Fibroblast of skin of back (primary cell): ENCODE data around the gene SCNN1A.

ENCODE experiments used
- DNase-seq: peaks from one replicate; pipeline ENCODE4 v3.0.0-alpha.2; 2013

SCNN1A gene

DNA sequence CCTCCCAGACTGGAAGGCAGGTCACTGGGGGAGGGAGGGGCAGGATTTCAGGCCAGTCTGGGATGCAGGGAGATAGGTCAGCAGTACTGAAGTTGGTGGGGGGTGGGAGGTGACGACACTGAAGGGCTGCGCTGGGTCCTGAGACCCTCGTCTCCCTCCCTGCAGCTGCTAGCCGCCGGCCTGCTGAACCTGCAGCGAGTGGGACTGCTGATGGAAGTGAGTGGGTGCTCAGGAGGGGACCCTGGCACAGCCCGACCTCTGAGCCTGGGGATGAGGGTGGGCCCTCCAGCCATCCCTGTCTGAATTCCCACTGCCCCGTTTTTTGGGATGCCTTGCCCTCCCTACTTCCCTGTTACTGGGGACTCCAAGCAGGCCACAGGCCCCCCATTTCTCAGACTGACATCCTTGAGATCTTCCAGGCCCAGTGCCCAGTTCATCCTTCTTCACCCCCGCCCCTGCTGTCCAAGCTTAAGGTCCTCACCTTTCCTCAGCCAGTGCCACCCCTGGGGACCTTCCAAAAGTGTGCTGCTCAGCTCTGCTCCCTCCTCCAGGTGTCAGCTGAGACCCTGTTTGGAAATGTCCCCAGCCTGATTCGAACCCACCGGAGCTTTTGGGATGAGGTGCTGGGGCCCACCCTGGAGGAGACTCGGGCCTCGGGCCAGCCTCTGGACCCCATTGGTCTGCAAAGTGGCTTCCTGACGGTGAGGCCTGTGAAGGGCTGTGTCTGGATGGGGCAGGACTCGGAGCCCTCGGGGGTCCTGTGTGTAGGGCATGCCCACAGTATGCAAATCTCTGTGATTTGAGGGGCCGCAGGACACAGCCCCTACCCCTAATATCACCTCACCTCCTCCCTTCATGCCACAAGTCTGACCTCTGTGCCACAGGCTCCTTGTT is 59.4 kb downstream of the SCNN1A start:
- DNase-seq: no peak

DNA sequence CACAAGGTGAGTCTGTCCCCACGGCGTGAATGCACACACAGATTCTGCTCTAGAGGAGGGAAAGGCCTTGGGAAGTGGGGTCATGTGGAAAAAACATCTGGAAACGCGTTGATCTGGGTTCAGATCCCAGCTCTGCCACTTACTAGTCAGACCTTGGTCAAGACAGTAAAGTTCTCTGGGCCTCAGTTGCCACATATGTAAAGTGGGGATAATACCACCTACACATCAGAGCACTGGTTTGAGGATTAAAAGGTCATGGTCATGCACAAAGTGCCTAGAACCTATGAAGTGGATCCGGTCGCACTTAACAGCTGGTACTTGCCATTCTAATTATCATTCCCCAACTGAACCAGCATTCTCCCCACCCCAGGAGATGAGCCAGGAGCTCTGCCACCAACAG is 60.2 kb downstream of the SCNN1A start:
- DNase-seq: no peak

DNA sequence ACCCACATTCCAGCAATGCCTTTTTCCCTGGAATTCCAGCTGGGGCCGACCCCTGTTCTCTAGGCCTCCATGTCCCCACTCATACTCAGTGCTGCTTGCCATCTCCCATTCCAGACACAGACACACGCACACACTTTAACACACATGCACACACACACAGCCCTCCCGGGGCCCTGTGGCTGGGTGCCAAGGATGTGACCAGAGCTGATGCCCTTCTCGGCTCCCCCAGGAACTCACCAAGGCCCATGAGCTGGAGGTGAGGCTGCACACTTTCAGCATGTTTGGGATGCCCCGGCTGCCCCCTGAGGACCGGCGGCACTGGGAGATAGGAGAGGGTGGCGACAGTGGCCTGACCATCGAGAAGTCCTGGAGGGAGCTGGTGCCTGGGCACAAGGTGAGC is 60.6 kb downstream of the SCNN1A start:
- no peak for DNase-seq

DNA sequence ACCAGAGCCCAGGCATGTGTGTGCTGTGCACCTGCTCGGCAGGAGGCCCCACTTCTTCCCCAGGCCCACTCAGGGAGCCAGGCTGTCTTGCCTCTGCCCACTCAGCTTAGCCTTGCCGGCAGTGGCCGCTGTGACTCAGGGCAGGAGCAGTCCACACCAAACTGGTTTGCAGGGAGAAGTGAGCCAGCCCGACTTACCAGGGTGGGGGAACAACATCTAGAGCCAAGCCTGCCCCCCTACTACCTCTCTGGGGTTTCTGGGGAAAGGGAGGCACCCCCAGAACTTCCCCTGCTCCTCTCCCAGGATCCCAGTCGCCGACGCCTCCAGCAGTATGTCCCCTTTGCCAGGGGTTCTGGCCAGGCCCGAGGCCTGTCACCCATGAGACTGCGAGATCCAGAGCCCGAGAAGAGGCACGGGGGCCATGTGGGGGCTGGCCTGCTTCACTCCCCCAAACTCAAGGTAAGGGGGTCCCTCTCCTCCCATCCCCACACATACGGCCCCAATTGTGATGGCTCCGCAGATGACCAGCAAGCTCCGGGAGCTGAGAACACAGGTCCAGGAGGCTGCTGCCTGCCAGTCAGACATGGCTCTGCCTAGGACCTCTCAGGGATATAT is 61.9 kb downstream of the SCNN1A start:
- no peak for DNase-seq

DNA sequence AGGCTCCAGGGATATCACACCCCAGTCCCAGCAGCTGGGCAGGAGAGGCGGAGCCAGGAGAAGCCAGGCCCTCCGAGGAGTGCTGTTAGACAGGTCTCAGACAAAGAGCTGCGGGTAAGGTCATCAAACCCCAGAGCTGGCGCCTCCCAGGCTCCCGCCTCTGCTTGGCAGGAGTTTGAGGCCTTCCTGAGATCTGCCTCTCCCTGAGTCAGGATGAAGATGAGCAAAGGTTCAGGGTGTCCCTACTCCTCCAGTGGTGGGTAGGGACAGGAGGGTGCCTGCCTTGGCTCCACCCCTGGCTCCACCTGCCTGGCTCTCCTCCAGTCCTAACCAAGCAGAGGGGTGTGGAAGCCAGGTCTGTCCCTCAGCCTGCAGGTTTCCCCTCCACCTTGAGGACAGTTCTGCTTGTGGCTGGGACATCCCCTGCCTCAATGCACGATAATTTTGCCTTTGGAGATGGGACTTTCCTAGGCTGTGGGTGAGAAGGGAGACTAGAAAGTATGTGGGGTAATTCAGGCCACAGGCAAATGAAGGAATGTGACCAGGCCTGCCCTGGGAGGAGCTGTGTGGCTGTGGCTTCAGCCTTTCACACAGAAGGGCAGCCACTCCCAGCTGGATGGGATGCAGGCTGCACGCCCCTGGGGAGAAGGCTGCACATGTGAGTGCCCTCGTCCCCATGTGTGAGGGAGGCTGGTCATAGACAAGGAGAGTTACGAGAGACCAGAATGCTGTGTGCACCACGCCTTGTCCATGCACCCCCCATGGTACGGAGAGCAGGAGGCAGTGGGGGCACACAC is 62.6 kb downstream of the SCNN1A start:
- DNase-seq: peak; percentile 58

DNA sequence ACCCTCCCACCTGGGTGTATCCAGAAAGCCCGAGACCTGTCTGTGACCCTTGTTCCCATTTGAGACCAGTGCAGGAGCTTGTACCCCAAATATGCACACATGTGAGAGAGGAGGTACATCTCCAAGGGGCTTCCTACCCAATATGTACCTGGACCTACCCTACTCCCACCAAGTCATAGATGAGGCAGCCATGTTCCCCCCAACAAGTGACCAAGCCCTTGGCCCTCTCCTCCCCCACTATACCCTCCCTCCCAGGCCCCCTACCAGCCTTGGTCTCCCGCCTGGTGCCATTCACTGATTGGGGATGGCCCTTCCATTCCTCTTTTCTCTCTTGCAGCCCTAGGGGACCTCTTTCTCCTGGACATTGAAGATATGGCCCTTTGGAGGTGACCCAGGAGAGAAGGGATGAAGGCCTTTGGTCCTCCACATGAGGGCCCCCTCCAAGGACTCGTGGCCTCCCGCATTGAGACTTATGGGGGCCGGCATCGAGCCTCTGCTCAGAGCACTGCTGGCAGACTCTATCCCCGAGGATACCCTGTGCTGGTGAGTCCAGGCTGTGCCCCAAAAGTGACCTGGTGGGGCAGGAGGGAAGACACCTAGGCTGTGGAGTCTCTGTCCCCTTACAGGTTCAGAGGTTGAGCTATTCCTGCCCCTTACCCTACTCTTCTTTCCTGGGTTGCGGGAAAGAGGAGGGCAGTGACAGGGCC is 63.4 kb downstream of the SCNN1A start:
- DNase-seq: no peak

DNA sequence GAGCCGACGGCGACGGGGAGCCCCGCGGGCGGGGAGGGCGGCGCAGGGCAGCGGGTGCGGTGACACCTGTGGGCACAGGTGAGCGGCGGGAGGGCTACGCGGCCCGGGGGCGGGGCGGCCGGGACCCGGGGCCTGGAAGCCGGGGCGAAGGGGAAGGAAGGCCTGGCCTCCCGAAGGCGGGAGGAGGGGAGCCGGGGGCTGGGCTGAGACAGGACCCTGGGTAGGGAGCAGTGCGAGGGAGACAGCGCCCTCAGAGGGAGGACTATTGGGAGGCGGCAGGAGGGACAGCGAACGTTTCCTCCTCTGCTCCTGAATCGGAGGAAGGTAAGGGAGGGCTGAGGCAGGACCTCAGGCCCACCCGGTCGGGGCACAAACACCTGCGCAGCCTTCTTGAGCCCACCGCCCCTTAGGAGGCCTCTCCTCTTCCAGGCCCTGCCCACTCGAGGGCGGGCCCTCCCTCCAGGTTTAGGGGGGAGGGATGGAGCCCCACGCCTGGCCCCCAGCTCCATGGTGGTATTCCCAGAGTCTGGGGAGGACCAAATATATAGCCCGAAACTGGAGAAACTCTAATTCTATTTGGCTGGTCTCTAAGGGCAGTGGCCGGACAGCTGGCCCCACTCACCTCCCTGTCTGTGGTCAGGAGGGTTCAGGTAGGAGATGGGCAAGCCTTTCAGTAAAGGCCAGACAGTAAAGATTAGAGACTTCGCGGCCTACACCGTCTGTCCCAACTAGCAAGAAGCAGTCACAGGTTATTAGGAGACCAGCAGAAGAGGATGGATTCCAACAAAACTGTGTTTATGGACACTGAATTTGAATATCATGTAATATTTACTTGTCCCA is 64.4 kb downstream of the SCNN1A start:
- no peak for DNase-seq

DNA sequence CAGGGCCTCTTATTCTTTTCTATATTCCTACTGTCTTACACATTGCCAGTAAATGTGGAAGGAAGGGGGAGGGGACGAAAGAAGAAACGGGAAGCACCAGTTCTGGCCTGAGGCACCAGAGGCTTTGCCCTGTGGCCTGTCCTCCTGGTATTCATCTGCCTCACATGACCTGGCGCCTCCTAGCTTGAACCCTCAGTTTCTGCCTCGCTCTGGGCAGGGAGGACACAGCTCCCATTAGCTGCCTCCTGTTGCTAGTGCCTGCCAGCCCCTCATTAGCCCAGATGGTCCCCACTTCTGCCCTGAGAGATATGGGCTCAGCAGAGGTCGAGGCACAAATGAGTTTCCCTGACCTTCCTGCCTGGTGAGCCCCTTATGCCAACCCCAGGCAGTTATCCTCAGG is 67.8 kb downstream of the SCNN1A start:
- DNase-seq: no peak

DNA sequence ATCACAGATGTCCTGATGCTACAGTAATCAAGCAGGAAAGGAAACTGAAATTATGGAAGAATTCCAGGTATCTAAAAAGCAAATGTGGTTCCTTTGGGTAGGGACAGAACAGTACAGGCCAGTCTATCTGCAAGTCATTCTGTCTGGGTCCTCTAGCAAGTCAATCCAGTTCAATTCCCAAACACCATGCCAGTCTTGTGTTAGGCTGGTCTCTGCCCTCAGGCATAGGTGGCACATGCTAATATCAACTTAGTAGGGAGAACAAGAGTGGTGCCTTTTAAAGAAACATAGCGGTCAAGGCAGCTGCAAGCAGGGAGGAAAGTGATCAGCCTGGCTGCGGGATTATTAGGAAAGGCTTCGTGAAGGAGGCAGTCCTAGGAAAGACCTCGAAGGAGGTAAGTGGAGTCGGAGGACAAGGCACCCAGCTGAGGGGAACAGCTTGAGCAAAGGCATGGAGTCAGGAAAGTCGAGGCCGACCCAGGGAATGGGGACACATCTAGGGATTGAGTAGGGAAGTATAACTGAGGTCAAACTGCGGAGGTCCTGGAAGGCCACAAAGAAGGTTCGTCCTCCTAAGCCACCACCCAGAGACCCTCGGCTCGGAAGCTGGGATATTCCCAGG is 68.7 kb downstream of the SCNN1A start:
- DNase-seq: no peak

DNA sequence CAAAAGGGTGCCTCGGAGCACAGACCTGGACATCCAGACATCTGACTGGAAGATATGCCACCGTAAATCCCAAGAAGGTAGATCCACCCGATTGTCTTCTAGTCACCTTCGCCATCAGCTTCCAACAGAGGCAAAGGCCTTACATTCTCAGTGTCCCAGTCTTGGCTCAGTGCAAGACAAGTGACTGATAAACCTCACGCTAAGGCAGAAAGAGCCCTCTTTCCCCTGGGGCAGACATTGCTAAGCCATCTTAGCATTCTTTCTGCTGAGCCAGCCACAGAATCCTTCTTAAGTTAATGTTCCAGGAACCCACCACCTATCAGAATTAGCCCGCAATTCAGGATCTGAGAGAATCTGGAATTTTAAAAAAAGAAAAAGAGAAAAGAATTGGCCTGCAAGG is 69.2 kb downstream of the SCNN1A start:
- no peak for DNase-seq

DNA sequence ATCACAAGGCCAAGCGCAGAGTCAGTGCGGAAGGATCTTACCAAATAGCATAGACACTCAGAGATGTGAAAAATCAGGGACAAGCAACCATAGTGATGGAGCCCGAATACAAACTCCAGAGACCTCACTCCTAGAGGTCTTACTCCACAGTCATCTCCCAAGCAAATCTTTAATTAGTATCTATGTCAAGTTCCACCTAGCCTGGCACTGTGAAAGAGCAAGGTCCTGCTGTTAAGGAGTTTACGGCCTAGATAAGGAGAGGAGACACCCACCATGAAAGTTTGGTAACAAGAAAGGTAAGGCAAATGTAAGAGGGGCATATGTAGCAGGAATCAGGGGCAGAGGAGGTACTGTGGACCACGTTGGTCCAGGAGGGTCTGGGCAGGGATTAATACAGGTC is 72.3 kb downstream of the SCNN1A start:
- DNase-seq: no peak

DNA sequence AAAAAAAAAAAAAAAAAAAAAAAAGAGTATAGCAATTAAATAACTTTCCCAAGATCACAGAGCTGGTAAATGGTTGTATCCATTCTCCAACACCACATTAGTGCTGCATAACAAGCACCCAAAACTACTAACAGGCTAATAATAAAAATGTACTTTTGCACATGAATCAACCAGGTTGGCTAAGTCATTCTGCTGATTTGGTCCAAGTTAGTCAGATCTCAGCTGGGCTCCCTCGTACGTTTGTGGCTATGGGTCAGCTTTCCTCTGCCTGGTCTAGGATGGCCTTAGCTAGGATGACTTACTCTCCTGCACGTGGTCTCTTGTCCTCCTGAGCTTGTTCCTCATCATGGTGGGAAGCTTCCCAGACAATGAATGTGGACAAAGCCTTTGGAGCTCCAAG is 72.7 kb downstream of the SCNN1A start:
- DNase-seq: no peak

DNA sequence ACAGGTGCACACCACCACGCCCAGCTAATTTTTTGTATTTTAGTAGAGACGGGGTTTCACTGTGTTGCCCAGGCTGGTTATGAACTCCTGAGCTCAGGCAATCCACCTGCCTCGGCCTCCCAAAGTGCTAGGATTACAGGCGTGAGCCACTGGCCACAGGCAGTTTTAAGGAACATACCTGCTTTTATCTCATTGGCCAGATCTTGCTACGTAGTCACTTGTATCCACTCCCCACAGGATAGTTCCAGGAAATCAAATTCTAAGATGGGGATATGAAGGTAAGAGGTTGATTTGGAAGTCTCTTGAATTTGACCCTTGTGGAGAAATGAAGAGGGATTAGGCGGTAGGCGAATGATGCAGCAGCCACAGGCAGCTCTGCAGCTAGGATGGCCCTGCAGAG is 73.6 kb downstream of the SCNN1A start:
- no peak for DNase-seq

DNA sequence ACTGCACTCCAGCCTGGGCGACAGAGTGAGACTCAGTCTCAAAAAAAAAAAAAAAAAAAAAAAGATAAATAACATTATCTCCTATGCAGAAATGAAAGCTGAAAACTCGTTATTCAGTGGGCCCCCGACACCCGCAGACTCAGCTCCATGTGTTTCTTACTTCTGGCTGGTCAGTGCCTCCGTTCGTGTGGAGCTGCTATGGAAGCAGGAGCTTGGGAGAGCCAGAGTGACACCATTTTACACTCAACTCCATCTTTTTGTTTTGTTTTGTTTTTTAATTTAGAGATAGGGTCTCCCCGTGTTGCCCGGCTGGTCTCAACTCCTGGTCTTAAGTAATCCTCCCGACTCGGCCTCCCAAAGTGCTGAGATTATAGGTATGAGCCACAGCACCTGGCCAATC is 78.2 kb downstream of the SCNN1A start:
- DNase-seq: no peak
